Motor neuron (in vitro differentiated cells): Measurements from ENCODE around the gene ENPP6. TPM values are rescaled to one million over a fixed set of nuclear protein-coding genes. Genes with fewer than 3 reads are reported as not detected.

Experiments
- ATAC-seq, 8 experiments: fragments of 200-7000 bp; cut with Tn5 transposase; replicated peaks in 6 of 8; 2 replicates each; pipeline ENCODE4 v1.8.0; 2021; ENCODE audit warnings: mild to moderate bottlenecking in 8 of 8, moderate library complexity in 8 of 8
- H3K27ac ChIP-seq, 2 donors: fragments of 250-450 bp; sonication (Bioruptor Pico); 2 replicates each; pipeline ENCODE4 v1.9.0; 2021; ENCODE audit warnings: antibody characterized with exemption in 2 of 2, mild to moderate bottlenecking in 2 of 2, moderate library complexity in 1 of 2
- H3K4me1 ChIP-seq, 2 donors: fragments of 250-450 bp; sonication (Bioruptor Pico); replicated peaks in 1 of 2; 2 replicates each; pipeline ENCODE4 v1.6.1; 2021; ENCODE audit warnings: antibody characterized with exemption in 2 of 2, mild to moderate bottlenecking in 2 of 2, moderate library complexity in 1 of 2
- H3K4me3 ChIP-seq, 5 donors: fragments of 250-450 bp; sonication (Bioruptor Pico); 2 replicates each; pipeline ENCODE4 v1.9.0; 2021; ENCODE audit warnings: antibody characterized with exemption in 5 of 5, mild to moderate bottlenecking in 5 of 5, moderate library complexity in 4 of 5
- WGBS, 10 experiments: fragments of 450-650 bp; shearing (Covaris generic); methylation state at CpG; one replicate each; pipeline ENCODE4 v1.0.0; 2022; 5-methylcytosine and 5-hydroxymethylcytosine counted together
- in situ Hi-C, 9 experiments: fragments of 400-800 bp; cut with MboI; loops; one replicate each; pipeline ENCODE4 v1.15.0; 2021; ENCODE audit warnings: low sequenced_read_pairs in 9 of 9, low pct_unique_long_range_greater_than_20kb in 2 of 9; ENCODE audit not compliant: unreplicated experiment in 9 of 9
- total RNA-seq, 8 experiments: library from RNA; unstranded; fragments of 300-600 nt; gene quantifications; 2 replicates each; pipeline versions ENCODE4 v1.2.3 to v1.2.4, GENCODE V29; 2022

Gene ENPP6
- total RNA-seq, 8 experiments from 2014 or later, result 0.05 to 0.64 (median 0.14) TPM; not detected in 3

DNA sequence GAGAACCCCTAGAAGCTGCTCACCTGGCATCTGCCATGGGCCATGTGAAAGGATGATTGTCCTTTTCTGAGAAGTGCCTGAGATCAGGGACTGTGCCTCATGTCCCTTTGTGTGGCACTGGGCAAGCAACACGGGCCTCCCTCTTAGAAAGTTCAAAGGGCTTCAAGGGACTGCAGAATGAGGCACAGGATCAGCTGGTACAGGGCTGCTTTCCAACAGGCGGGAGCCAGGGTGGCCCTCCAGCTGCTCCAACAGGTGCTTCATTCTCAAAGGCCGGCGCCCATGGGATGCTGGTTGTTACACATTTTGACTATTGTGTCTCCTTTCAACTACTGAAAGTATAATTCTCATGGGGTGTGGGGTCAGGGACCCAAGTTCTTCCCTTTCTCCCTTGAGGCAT, 114.7 kb downstream of the ENPP6 start:
- Histone ChIP-seq H3K27ac (no peak overlapping the region), H3K4me3 (no peak overlapping the region), H3K4me1 (peaks cover 0 to 4% of the 10 kb centered on the region in 2 donors)
- in situ Hi-C loops, result no loop called here
- no peak for ATAC-seq
- 36 to 100% (median 92%) methylated on average over 2 to 3 of the region's 4 CpGs; no CpG with 5 or more reads in 6 of the 10 experiments for WGBS, 10 experiments

DNA sequence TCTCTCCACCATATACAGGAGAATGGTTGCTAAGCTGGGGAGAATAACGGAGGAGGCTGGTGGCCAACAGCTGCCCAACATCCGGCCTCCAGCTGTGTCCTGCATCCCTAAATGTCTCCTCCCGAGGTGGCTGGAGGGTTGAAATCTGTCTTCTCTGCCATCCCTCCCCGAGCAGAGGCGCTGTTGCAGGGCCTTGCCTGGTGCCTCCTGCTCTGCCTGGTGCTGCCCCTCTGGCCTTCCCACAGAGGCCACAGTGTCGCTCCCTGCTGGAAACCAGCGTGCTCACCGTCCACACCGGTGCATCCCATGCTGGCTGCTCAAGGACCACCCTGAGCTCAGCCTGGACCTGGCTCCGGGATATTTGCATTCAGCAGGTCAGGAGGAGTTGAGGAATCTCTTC, 115.2 kb downstream of the ENPP6 start:
- ATAC-seq, result no peak
- peaks cover 0 to 4% of the 10 kb centered on the region in 2 donors for H3K4me1 ChIP-seq
- WGBS, 10 experiments, result 0 to 90% (median 80%) methylated on average over 2 to 5 of the region's 10 CpGs; no CpG with 5 or more reads in 5 of the 10 experiments
- no peak overlapping the region for H3K4me3 ChIP-seq
- in situ Hi-C loops, result no loop called here
- H3K27ac ChIP-seq, result no peak overlapping the region

DNA sequence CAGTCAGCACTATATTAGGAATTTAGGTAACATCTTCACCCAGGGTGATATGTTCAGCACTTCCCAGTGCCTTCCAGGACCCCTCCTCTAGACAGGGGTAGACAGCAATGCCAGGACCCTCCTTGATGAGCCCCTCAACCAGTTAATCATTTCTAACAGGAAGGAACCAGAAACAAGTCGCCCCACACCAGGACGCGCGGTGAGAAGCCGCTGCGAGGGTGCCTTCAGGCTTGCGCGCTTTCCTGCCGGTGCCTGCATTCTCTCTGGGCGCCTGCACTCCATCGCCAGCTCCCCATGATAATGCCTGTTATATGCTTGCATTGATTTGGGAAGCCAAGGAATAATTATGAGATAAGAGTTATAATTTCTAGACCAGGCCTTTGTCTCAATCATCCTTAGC, 116.0 kb downstream of the ENPP6 start:
- in situ Hi-C loops, result no loop called here
- H3K4me1 ChIP-seq, result peaks cover 0 to 4% of the 10 kb centered on the region in 2 donors
- no peak overlapping the region for H3K27ac ChIP-seq
- H3K4me3 ChIP-seq, result no peak overlapping the region
- ATAC-seq, result no peak
- 18 to 100% (median 83%) methylated on average over 2 to 11 of the region's 11 CpGs; no CpG with 5 or more reads in 3 of the 10 experiments for WGBS, 10 experiments

DNA sequence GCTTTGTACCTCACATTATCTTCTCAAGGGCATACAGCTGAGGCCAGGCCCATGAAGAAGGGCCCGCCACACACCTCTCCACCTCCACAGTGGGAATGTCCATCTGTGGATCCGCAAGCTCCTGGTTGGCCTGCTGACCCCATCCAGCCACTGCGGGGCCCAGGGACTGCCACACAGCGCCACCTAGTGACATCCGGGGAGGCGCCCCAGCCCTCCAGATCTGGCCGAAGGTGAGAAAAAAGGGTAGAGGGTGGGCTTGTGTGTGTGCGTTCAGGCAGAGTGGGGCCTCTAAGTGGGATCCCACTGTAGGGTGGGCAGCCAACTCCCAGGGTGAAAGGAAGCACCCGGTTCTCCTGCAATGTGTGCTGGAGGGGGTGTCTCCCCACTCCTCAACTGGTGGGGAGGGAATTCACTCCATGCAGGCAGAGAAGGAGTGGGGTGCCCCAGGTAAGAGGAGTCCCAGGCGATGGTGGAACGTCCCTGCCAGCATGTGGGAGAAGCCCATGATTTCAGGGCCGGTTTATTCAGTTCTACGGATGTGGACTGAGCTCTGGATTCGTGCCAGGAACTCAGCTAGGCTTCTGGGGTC, 117.3 kb downstream of the ENPP6 start:
- peak in 6 of 8 experiments; percentile 38 to 93 (median 80) for ATAC-seq
- 37 to 100% (median 60%) methylated on average over 1 to 4 of the region's 14 CpGs; no CpG with 5 or more reads in 5 of the 10 experiments for WGBS, 10 experiments
- in situ Hi-C loops, result no loop called here
- H3K4me1 ChIP-seq, result peaks cover 0 to 4% of the 10 kb centered on the region in 2 donors
- H3K4me3 ChIP-seq, result no peak overlapping the region
- H3K27ac ChIP-seq, result no peak overlapping the region

DNA sequence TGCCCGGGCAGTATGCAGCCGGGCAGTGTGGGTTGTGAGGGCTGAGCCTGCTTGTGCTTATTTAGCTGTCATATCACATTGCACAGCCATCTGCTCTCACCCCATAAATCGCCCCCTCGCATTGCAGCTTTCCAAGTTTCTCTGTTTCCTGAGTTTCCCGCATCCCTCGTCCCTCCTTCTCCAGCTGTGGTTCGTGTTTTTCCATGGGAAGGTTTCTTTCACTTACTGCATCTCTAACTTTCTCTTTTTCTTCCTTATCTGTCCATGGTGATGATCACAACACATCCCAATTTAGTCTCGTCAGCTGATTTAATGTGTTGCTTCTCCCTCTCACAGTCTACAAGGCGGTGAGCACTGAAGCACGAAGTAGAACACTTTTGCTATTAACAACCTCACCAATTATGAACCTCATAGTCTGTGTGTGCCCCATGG, 118.1 kb downstream of the ENPP6 start:
- 0 to 100% (median 72%) methylated on average over 1 to 8 of the region's 10 CpGs for WGBS, 10 experiments
- no peak overlapping the region for H3K4me3 ChIP-seq
- no peak overlapping the region for H3K27ac ChIP-seq
- H3K4me1 ChIP-seq, result peaks cover 0 to 4% of the 10 kb centered on the region in 2 donors
- in situ Hi-C loops, result no loop called here
- ATAC-seq, result peak in 2 of 8 experiments; percentile 33 to 38

DNA sequence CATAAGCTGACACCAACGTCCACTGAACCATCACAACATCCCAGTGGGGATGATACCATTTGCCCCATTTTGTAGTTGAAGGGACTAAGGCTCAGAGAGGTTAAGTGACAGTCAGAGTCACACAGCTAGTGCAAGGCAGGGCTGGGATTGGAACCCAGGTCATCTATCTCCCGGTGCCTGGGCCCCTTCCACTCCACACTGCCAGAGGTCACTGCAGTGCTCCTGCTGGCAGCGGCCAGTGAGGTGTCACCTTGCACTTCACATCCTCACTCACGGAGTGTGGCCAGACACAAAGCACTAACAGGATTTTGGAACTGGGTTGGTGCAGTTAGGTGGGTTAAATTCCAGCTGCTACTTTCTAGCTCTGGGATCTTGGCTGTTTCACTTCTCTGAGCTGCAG, 118.7 kb downstream of the ENPP6 start:
- WGBS, 10 experiments, result 71 to 100% methylated on average over 2 to 3 of the region's 4 CpGs; no CpG with 5 or more reads in 8 of the 10 experiments
- Histone ChIP-seq H3K4me1 (peaks cover 0 to 4% of the 10 kb centered on the region in 2 donors), H3K4me3 (no peak overlapping the region), H3K27ac (no peak overlapping the region)
- in situ Hi-C loops, result no loop called here
- no peak for ATAC-seq

DNA sequence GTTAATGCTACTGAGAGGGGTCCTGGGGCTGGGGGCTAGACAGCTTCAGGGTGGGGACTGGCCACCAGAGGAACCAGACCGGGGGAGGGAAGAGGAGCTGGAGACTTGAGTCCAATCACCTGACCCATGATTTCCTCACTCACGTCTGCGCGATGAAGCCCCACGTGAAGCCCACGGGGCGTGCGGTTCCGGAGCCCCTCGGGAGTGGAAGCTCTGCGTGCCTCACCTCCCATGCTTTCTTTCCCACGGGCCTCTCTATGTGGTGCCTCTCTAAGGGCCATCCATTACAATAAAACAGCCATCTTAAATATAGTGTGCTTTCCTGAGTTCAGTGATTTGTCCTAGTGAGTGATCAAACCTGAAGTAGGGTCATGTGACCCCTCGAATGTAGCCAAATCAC, 119.9 kb downstream of the ENPP6 start:
- in situ Hi-C loops, result no loop called here
- no peak for ATAC-seq
- Histone ChIP-seq H3K4me3 (no peak overlapping the region), H3K4me1 (no peaks in the 10 kb centered on the region), H3K27ac (no peak overlapping the region)
- WGBS, 10 experiments, result 86% methylated on average over 1 of the region's 13 CpGs; no CpG with 5 or more reads in 9 of the 10 experiments

DNA sequence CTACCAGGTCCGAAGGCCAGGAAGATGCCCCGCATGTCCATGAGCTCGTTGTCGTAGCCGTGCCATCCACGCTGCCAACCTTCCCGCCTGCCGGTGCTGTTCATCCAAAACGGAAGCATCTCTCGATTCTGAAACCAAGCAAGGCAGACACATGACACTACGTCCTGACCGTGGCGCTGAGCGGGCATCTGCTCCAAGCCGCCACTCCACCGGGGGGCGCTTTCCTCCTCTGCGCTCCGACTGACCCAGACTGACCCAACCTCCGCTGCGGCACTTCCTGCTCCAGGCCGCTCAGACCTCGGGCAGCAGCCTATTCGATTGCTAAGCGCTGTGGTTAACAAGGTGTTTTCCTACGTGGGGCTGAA, 120.5 kb downstream of the ENPP6 start:
- in situ Hi-C loops, result no loop called here
- no peak overlapping the region for H3K27ac ChIP-seq
- ATAC-seq, result peak in 2 of 8 experiments; percentile 43 to 89
- H3K4me3 ChIP-seq, result no peak overlapping the region
- WGBS, 10 experiments, result 4 to 90% (median 52%) methylated on average over 2 to 21 of the region's 26 CpGs; no CpG with 5 or more reads in 4 of the 10 experiments
- H3K4me1 ChIP-seq, result no peaks in the 10 kb centered on the region

DNA sequence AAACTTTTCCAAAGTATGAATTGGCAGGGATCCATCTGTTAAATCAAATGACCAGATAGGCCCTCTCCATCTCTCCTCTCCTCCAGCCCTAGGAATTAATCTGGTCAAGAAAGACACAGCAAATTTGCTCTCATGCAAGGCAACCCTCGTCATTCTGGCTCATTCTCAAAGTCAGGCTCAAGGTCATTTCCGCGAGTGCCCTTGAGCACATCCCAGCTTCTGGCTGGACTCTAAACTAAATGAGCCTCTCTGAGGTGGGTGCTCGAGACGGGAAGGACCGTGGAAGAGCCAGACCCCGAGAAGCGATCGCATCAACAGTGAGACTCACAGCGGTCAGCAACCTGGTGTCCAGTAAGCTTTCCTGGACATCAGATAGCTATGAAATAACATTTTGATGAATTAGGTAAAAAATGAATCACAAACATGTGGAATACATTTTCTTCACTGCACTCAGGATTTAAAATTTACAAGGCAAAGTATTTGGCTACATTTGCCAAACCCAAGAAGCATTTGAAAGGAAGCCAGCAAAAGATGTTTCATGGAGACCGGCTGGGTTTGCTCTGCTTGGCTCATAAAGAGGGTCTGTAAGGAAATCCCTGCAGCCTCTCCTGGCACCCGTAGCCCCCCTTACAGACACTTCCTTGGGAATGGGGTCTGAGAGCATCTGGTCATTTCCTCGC, 121.0 kb downstream of the ENPP6 start:
- Histone ChIP-seq H3K27ac (no peak overlapping the region), H3K4me3 (no peak overlapping the region), H3K4me1 (no peaks in the 10 kb centered on the region)
- in situ Hi-C loops, result no loop called here
- peak in 2 of 8 experiments; percentile 18 to 29 for ATAC-seq
- WGBS, 10 experiments, result 0 to 92% (median 59%) methylated on average over 2 to 11 of the region's 13 CpGs; no CpG with 5 or more reads in 4 of the 10 experiments

DNA sequence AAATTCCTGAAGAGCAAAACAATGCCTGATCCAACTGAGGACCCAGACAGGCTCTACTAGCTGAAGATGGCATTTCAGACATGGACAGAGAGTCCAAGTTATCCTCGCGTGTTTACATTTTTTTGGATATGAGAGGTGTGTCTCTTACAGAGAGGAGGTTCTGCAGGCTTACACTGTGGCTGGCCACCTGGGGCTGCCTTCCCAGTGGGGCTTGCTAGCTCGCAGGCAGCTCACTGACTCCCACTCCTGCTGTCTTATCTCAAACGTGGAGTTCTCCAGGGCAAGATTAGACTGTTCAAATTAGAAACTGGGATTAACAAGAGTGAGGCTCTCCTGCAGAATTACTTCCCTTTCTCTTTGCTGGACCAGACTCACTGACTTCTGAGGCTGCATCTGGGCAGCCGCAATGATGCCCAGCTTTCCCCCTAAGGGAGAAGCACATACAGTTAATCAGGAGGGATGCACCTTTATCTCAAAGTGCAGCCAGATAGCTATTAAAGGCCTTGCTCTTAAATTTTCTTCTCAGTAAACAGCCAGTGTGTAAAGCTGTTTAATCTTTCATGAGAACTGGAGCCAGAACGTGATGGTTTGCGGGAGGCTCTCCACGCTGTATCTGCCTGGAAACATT, 123.0 kb downstream of the ENPP6 start:
- H3K27ac ChIP-seq, result no peak overlapping the region
- 36 to 86% (median 75%) methylated on average over 5 to 8 of the region's 8 CpGs; no CpG with 5 or more reads in 5 of the 10 experiments for WGBS, 10 experiments
- in situ Hi-C loops, result no loop called here
- ATAC-seq, result no peak
- no peak overlapping the region for H3K4me3 ChIP-seq
- no peaks in the 10 kb centered on the region for H3K4me1 ChIP-seq

DNA sequence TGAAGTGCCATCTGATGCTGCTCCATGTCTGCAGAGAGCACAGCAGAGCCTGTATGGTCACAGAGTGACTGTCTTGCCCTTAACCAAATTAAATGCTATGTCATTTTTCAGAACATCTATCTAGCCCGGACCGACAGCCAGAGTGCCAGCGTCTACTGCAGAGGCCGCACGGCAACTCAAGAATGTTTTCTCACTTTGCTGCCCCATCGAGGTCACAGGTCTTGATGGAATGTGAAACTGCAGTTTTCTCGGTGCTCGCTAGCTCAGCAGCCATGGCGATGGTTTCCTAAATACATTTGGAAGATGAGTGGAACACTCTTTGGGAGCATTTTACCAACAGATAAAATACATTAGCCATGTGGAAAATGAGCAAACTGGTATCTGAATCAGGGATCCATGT, 125.7 kb downstream of the ENPP6 start:
- Histone ChIP-seq H3K4me3 (no peak overlapping the region), H3K4me1 (no peaks in the 10 kb centered on the region), H3K27ac (no peak overlapping the region)
- in situ Hi-C loops, result no loop called here
- ATAC-seq, result no peak
- whole genome bisulfite sequencing, 10 experiments, result 52 to 100% (median 92%) methylated on average over 1 to 8 of the region's 9 CpGs; no CpG with 5 or more reads in 5 of the 10 experiments

DNA sequence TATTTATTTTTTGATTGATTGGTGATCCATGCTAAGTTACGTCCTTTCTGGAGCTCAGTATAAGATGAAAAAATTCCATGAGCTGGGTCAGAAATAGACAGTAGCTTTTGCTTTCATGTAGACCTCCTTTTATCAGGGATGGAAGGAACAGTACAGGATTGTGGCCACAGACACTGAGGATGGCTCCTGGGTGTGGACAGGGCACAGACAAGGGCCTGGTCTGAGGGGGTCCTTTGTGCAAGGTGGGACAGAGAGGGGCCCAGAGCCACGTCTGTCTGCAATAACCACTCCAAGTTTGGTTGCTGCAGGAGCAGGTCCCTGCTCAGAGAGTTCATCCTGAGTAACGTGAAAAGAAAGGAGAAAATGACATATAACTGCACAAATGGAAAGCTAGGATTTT, 127.1 kb downstream of the ENPP6 start:
- H3K27ac ChIP-seq, result no peak overlapping the region
- 0 to 100% (median 69%) methylated on average over 1 to 3 of the region's 3 CpGs; no CpG with 5 or more reads in 1 of the 10 experiments for WGBS, 10 experiments
- in situ Hi-C loops, result no loop called here
- H3K4me3 ChIP-seq, result no peak overlapping the region
- no peak for ATAC-seq
- H3K4me1 ChIP-seq, result no peaks in the 10 kb centered on the region

DNA sequence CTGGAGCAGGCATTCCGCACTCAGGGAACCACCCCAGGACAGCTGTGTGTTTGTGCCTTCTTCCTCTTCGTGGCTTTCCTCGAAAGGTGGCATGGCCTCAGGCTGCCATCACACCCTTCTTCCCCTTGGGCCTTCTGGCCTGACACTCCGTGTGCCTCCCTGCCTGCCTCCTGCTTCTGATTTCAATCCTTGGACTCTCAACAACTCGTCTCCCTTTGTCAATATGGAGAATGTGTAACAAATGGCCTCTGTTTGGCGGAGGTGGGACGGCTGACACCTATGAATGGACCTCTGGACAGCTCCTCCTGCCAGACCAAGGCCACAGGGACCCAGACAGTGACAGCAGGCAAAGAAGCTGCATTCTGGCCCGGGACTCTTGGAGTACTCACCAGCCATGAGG, 137.0 kb downstream of the ENPP6 start:
- Histone ChIP-seq H3K4me3 (no peak overlapping the region), H3K4me1 (no peaks in the 10 kb centered on the region), H3K27ac (no peak overlapping the region)
- no peak for ATAC-seq
- WGBS, 10 experiments, result 0 to 82% (median 50%) methylated on average over 1 to 6 of the region's 8 CpGs; no CpG with 5 or more reads in 5 of the 10 experiments
- in situ Hi-C loops, result no loop called here
